A549 (cell line): ENCODE results near the gene NFATC4.

Source experiments
- CEBPB ChIP-seq, 2 experiments: fragments of >200 bp in 1 of 2; sonication (Bioruptor Twin) in 1 of 2; formaldehyde crosslinking in 1 of 2; IDR thresholded peaks; 2 replicates each; pipeline ENCODE4 v1.6.1; 2012 to 2016
- CTCF ChIP-seq: fragments of >200 bp; sonication (Bioruptor Twin); formaldehyde crosslinking; IDR thresholded peaks from 3 replicates; pipeline ENCODE4 v1.5.1; 2016
- E2F6 ChIP-seq: IDR thresholded peaks from 2 replicates; pipeline ENCODE4 v1.6.1; 2012; ENCODE audit warnings: low read depth, borderline replicate concordance
- JUNB ChIP-seq: fragments of >200 bp; sonication (Bioruptor Twin); formaldehyde crosslinking; IDR thresholded peaks from 2 replicates; pipeline ENCODE4 v1.6.1; 2016
- MAFK ChIP-seq: fragments of 450-650 bp; IDR thresholded peaks from 2 replicates; pipeline ENCODE4 v1.6.1; 2014; ENCODE audit not compliant: partially characterized antibody
- MAX ChIP-seq: IDR thresholded peaks from 2 replicates; pipeline ENCODE4 v1.6.1; 2012
- RAD21 ChIP-seq, 2 experiments: fragments of >200 bp in 1 of 2; sonication (Bioruptor Twin) in 1 of 2; formaldehyde crosslinking in 1 of 2; IDR thresholded peaks in 1 of 2; conservative IDR thresholded peaks in 1 of 2; 2 replicates in 1 of 2; 3 replicates in 1 of 2; pipeline ENCODE4 v1.6.1; 2012 to 2018; ENCODE audit warnings: inconsistent platforms in 1 of 2
- REST ChIP-seq: fragments of 200-600 bp; sonication (generic); IDR thresholded peaks from 2 replicates; pipeline ENCODE4 v1.6.1; 2016; ENCODE audit warnings: antibody characterized with exemption, mild to moderate bottlenecking, moderate library complexity
- RFX5 ChIP-seq: fragments of 450-650 bp; IDR thresholded peaks from 2 replicates; pipeline ENCODE4 v1.7.1; 2014; ENCODE audit warnings: antibody characterized with exemption, mild to moderate bottlenecking, moderate library complexity
- ZNF302 ChIP-seq: fragments of 250-450 bp; sonication (Bioruptor Pico); IDR thresholded peaks from 2 replicates; pipeline ENCODE4 v1.9.0; 2021; ENCODE audit warnings: inconsistent platforms, mild to moderate bottlenecking, moderate library complexity

GRCh38 chr14:24404814-24405213 lies 36.8 kb downstream of the NFATC4 start:
- no peak for TF ChIP-seq MAX
- TF ChIP-seq RFX5: no peak
- TF ChIP-seq CEBPB (IDR thresholded peaks at IDR 0.05): no peak
- TF ChIP-seq JUNB: no peak
- TF ChIP-seq E2F6: no peak
- TF ChIP-seq REST: no peak
- TF ChIP-seq MAFK: no peak
- TF ChIP-seq ZNF302: no peak
- no peak for TF ChIP-seq CTCF
- no peak for TF ChIP-seq RAD21 (conservative IDR thresholded peaks at IDR 0.05 in 1 of 2, IDR thresholded peaks at IDR 0.05 in 1 of 2)
